Measurements from ENCODE around the gene DIS3L2.

DIS3L2 gene

DNA sequence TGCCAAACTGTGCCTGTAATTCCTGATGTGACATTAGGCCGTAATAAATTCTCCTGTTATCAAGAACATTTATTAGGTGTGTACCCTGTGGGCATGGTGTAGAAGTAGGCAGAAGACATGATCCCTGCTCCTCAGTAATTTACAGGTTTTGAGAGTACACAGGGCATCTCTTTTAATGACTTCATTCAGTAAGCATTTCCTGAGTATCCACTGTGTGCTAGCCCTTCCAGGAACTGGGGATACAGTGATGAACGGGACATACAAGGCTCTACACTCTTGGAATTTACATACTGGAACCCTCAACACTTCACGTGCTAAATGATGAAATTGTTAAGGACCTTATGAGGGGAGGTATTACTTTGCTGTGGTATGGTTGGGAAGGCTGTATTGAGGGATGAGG, 30.2 kb downstream of the DIS3L2 start:
- no peaks in the 10 kb centered on the region for H3K36me3 ChIP-seq (ENCODE audit: control insufficient read depth, insufficient read depth, low read length)
- no peaks in the 10 kb centered on the region for H3K9me3 ChIP-seq (ENCODE audit: control insufficient read depth, low read length)
- WGBS, 2 experiments (ENCODE audit: insufficient coverage in 2 of 2): 89% methylated on average over 3 of the region's 3 CpGs; no CpG with 5 or more reads in 1 of the 2 experiments
- no peak overlapping the region for H3K27ac ChIP-seq (ENCODE audit: low read depth, low read length, severe bottlenecking)
- no peak overlapping the region for H3K4me3 ChIP-seq (ENCODE audit: extremely low read depth, insufficient read depth, low read length, poor library complexity, severe bottlenecking)
- peaks cover 8% of the 10 kb centered on the region for H3K4me1 ChIP-seq (ENCODE audit: control insufficient read depth, insufficient read depth, low read length, poor library complexity, severe bottlenecking)

DNA sequence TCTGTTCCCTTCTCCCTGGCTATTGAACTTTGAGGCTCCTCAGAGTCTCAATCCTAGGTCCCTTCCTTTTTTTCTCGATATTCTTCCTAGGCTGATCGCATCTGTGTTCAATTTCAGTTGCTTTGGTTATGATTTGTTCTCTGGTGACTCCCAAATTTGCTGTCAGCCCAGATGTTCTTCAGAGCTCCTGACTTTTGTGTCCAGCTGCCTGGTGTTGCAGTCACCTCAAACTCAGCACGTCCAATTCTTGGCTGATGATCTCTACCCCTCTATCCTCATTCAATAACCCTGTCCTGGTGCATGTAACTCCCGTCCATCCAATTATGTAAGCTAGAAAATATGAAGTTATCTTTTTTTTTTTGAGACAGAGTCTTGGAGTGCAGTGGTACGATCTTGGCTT, 31.4 kb downstream of the DIS3L2 start:
- Histone ChIP-seq H3K4me3 (ENCODE audit: extremely low read depth, insufficient read depth, low read length, poor library complexity, severe bottlenecking) (no peak overlapping the region), H3K9me3 (ENCODE audit: control insufficient read depth, low read length) (no peaks in the 10 kb centered on the region), H3K36me3 (ENCODE audit: control insufficient read depth, insufficient read depth, low read length) (no peaks in the 10 kb centered on the region), H3K4me1 (ENCODE audit: control insufficient read depth, insufficient read depth, low read length, poor library complexity, severe bottlenecking) (peaks cover 8% of the 10 kb centered on the region), H3K27ac (ENCODE audit: low read depth, low read length, severe bottlenecking) (no peak overlapping the region)
- 93 to 100% methylated on average over 1 to 2 of the region's 5 CpGs for WGBS, 2 experiments (ENCODE audit: insufficient coverage in 2 of 2)

- 100% methylated on average over 1 to 2 of the region's 2 CpGs for WGBS, 2 experiments (ENCODE audit: insufficient coverage in 2 of 2)
- Histone ChIP-seq H3K4me3 (ENCODE audit: extremely low read depth, insufficient read depth, low read length, poor library complexity, severe bottlenecking) (no peak overlapping the region), H3K9me3 (ENCODE audit: control insufficient read depth, low read length) (no peaks in the 10 kb centered on the region), H3K27ac (ENCODE audit: low read depth, low read length, severe bottlenecking) (no peak overlapping the region), H3K36me3 (ENCODE audit: control insufficient read depth, insufficient read depth, low read length) (no peaks in the 10 kb centered on the region), H3K4me1 (ENCODE audit: control insufficient read depth, insufficient read depth, low read length, poor library complexity, severe bottlenecking) (peaks cover 3% of the 10 kb centered on the region)
These were observed 35.5 kb downstream of the DIS3L2 start for GRCh38 chr2:231996797-231997540.

DNA sequence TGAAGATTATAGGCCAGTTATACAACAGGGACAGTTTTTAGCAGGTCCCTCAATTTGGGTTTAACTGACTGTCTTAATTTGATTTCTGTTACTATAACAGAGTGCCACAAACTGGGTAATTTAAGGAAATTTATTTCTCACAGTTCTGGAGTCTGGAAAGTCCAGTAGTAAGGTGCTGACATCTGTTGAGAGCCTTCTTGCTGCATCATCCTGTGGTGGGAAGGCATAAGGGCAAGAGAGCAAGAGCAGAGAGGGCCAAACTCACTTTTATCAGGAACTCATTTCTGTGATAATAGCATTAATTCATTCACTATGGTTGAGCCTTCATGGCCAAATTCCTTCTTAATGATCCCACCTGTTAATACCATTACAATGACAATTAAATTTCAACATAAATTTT, 36.5 kb downstream of the DIS3L2 start:
- Histone ChIP-seq H3K4me1 (ENCODE audit: control insufficient read depth, insufficient read depth, low read length, poor library complexity, severe bottlenecking) (no peaks in the 10 kb centered on the region), H3K4me3 (ENCODE audit: extremely low read depth, insufficient read depth, low read length, poor library complexity, severe bottlenecking) (no peak overlapping the region), H3K36me3 (ENCODE audit: control insufficient read depth, insufficient read depth, low read length) (no peaks in the 10 kb centered on the region), H3K9me3 (ENCODE audit: control insufficient read depth, low read length) (no peaks in the 10 kb centered on the region), H3K27ac (ENCODE audit: low read depth, low read length, severe bottlenecking) (no peak overlapping the region)

GRCh38 chr2:232000439-232000838, 38.9 kb downstream of the DIS3L2 start:
- Histone ChIP-seq H3K4me1 (ENCODE audit: control insufficient read depth, insufficient read depth, low read length, poor library complexity, severe bottlenecking) (no peaks in the 10 kb centered on the region), H3K27ac (ENCODE audit: low read depth, low read length, severe bottlenecking) (no peak overlapping the region), H3K36me3 (ENCODE audit: control insufficient read depth, insufficient read depth, low read length) (no peaks in the 10 kb centered on the region), H3K4me3 (ENCODE audit: extremely low read depth, insufficient read depth, low read length, poor library complexity, severe bottlenecking) (no peak overlapping the region), H3K9me3 (ENCODE audit: control insufficient read depth, low read length) (no peaks in the 10 kb centered on the region)
- WGBS, 2 experiments (ENCODE audit: insufficient coverage in 2 of 2): 100% methylated on average over 1 of the region's 2 CpGs; no CpG with 5 or more reads in 1 of the 2 experiments

GRCh38 chr2:232001073-232001472, 39.6 kb downstream of the DIS3L2 start:
- Histone ChIP-seq H3K27ac (ENCODE audit: low read depth, low read length, severe bottlenecking) (no peak overlapping the region), H3K9me3 (ENCODE audit: control insufficient read depth, low read length) (no peaks in the 10 kb centered on the region), H3K36me3 (ENCODE audit: control insufficient read depth, insufficient read depth, low read length) (no peaks in the 10 kb centered on the region), H3K4me1 (ENCODE audit: control insufficient read depth, insufficient read depth, low read length, poor library complexity, severe bottlenecking) (no peaks in the 10 kb centered on the region), H3K4me3 (ENCODE audit: extremely low read depth, insufficient read depth, low read length, poor library complexity, severe bottlenecking) (no peak overlapping the region)
- no CpG with 5 or more reads among the region's 1 CpG for WGBS, 2 experiments (ENCODE audit: insufficient coverage in 2 of 2)

- Histone ChIP-seq H3K27ac (ENCODE audit: low read depth, low read length, severe bottlenecking) (no peak overlapping the region), H3K9me3 (ENCODE audit: control insufficient read depth, low read length) (no peaks in the 10 kb centered on the region), H3K36me3 (ENCODE audit: control insufficient read depth, insufficient read depth, low read length) (no peaks in the 10 kb centered on the region), H3K4me1 (ENCODE audit: control insufficient read depth, insufficient read depth, low read length, poor library complexity, severe bottlenecking) (peaks cover 6% of the 10 kb centered on the region), H3K4me3 (ENCODE audit: extremely low read depth, insufficient read depth, low read length, poor library complexity, severe bottlenecking) (no peak overlapping the region)
- WGBS, 2 experiments (ENCODE audit: insufficient coverage in 2 of 2): 89% methylated on average over 2 of the region's 3 CpGs
These were observed 44.7 kb downstream of the DIS3L2 start for GRCh38 chr2:232006253-232006652.

- H3K36me3 ChIP-seq (ENCODE audit: control insufficient read depth, insufficient read depth, low read length): no peaks in the 10 kb centered on the region
- WGBS, 2 experiments (ENCODE audit: insufficient coverage in 2 of 2): 83 to 100% methylated on average over 1 to 3 of the region's 4 CpGs
- peaks cover 6% of the 10 kb centered on the region for H3K4me1 ChIP-seq (ENCODE audit: control insufficient read depth, insufficient read depth, low read length, poor library complexity, severe bottlenecking)
- H3K27ac ChIP-seq (ENCODE audit: low read depth, low read length, severe bottlenecking): peak overlapping the region; percentile 63
- H3K4me3 ChIP-seq (ENCODE audit: extremely low read depth, insufficient read depth, low read length, poor library complexity, severe bottlenecking): no peak overlapping the region
- no peaks in the 10 kb centered on the region for H3K9me3 ChIP-seq (ENCODE audit: control insufficient read depth, low read length)
These were observed 47.6 kb downstream of the DIS3L2 start for GRCh38 chr2:232008907-232009638.

DNA sequence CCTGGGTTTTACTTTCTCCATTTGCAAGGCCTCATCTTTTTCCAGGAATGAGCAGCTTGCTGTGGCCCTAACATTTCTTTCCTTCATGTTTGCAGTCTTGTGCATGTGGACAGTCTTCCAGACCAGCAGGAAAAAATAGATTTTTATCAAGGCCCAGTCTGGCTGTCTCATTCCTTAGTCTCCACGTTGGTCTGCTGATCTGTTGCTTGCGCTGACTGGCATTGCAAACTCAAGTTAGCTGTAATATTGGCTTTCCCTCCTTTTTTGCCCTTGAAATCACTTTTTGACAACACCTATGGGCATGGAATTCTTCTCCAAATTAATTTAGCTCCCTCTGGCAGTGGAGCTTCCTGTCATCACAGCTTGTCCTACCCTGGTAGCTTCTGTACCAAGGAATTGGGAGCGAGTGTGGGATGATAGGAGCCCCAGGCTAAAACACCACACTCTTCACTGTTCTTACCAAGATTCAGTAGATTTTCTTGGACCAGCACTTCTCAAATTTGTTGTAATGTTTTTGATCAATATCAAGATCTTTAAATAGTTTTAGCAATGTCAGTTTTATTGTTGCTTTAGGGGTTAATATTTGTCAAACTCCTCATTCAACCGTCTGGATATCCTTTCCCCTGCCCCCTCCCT, 48.2 kb downstream of the DIS3L2 start:
- Histone ChIP-seq H3K36me3 (ENCODE audit: control insufficient read depth, insufficient read depth, low read length) (peaks cover 1% of the 10 kb centered on the region), H3K27ac (ENCODE audit: low read depth, low read length, severe bottlenecking) (peak overlapping the region; percentile 63), H3K4me1 (ENCODE audit: control insufficient read depth, insufficient read depth, low read length, poor library complexity, severe bottlenecking) (peaks cover 6% of the 10 kb centered on the region), H3K9me3 (ENCODE audit: control insufficient read depth, low read length) (no peaks in the 10 kb centered on the region), H3K4me3 (ENCODE audit: extremely low read depth, insufficient read depth, low read length, poor library complexity, severe bottlenecking) (no peak overlapping the region)
- WGBS, 2 experiments (ENCODE audit: insufficient coverage in 2 of 2): 76 to 82% methylated on average over 2 of the region's 4 CpGs

GRCh38 chr2:232013701-232014353, 52.3 kb downstream of the DIS3L2 start:
- no peaks in the 10 kb centered on the region for H3K9me3 ChIP-seq (ENCODE audit: control insufficient read depth, low read length)
- 82 to 85% methylated on average over 2 to 3 of the region's 3 CpGs for WGBS, 2 experiments (ENCODE audit: insufficient coverage in 2 of 2)
- H3K4me3 ChIP-seq (ENCODE audit: extremely low read depth, insufficient read depth, low read length, poor library complexity, severe bottlenecking): no peak overlapping the region
- no peak overlapping the region for H3K27ac ChIP-seq (ENCODE audit: low read depth, low read length, severe bottlenecking)
- peaks cover 13% of the 10 kb centered on the region for H3K36me3 ChIP-seq (ENCODE audit: control insufficient read depth, insufficient read depth, low read length)
- peaks cover 6% of the 10 kb centered on the region for H3K4me1 ChIP-seq (ENCODE audit: control insufficient read depth, insufficient read depth, low read length, poor library complexity, severe bottlenecking)
